Measurements from ENCODE around the gene DNAH11. TPM values are rescaled to one million over a fixed set of nuclear protein-coding genes. Genes with fewer than 3 reads are reported as not detected.

The DNAH11 gene
- total and polyA plus RNA-seq, 9 of the 15 experiments (the other 6 are each of a cell fraction or from before 2014, with no cell fraction given), result under 0.01 TPM; not detected in 7

GRCh38 chr7:21922605-21923004 lies 379.8 kb downstream of the DNAH11 start:
- H3K79me2 ChIP-seq (ENCODE audit: control insufficient read depth, insufficient read depth, low read length), result no peaks in the 10 kb centered on the region
- no peaks in the 10 kb centered on the region for H3K27me3 ChIP-seq (ENCODE audit: control insufficient read depth in 2 of 2, insufficient read depth in 2 of 2, low read length in 2 of 2)
- no peak overlapping the region for H3K27ac ChIP-seq (ENCODE audit: extremely low read depth, low read depth, low read length)
- FAIRE-seq (no peak), ATAC-seq (no peak), DNase-seq (ENCODE audit: extremely low read depth in 1 of 4, low spot score in 3 of 4) (no peak)
- H3K4me3 ChIP-seq, result no peak overlapping the region
- H3K4me1 ChIP-seq (replicated peaks in 1 of 2; ENCODE audit: control insufficient read depth in 2 of 2, insufficient read depth in 2 of 2, low read length in 2 of 2), result no peaks in the 10 kb centered on the region
- 0% methylated on average over 5 of the region's 5 CpGs for WGBS (ENCODE audit: insufficient coverage, low coverage, missing lambda C conversion rate)
- H4K20me1 ChIP-seq (replicated peaks; ENCODE audit: control insufficient read depth, insufficient read depth, low read length), result no peaks in the 10 kb centered on the region
- H3K36me3 ChIP-seq (ENCODE audit: control insufficient read depth, insufficient read depth, low read length), result no peaks in the 10 kb centered on the region
- no peak overlapping the region for H2AFZ ChIP-seq (ENCODE audit: low read depth, low read length)
- in situ Hi-C loops (cut with MboI), result no loop called here
- intact Hi-C loops (cut with micrococcal nuclease), result no loop called here
- POLR2A ChIA-PET, result no interaction called here
- CTCF ChIA-PET (ENCODE audit: low intra/inter-chr PET ratio), result no interaction called here
- TF ChIP-seq ZNF76 (CRISPR knock-in tag; IDR thresholded peaks at IDR 0.05; ENCODE audit: borderline replicate concordance) (no peak), ZC3H11A (IDR thresholded peaks at IDR 0.05; ENCODE audit: low read depth, low read length) (no peak), SMC3 (conservative IDR thresholded peaks at IDR 0.05; ENCODE audit: insufficient read depth, low read depth, low read length) (no peak), ASH1L (IDR thresholded peaks at IDR 0.05; ENCODE audit: borderline replicate concordance, low read depth, partially characterized antibody) (no peak), CEBPB (tag; IDR thresholded peaks at IDR 0.05) (no peak), ZNF551 (CRISPR knock-in tag; IDR thresholded peaks at IDR 0.05) (no peak), MAFF (IDR thresholded peaks at IDR 0.05; ENCODE audit: low read length) (no peak), ZNF77 (CRISPR knock-in tag; IDR thresholded peaks at IDR 0.05) (no peak), RFX1 (IDR thresholded peaks at IDR 0.05) (no peak), NONO (IDR thresholded peaks at IDR 0.05; ENCODE audit: low read depth in 2 of 2, low read length in 1 of 2) (no peak), E2F3 (CRISPR knock-in tag; IDR thresholded peaks at IDR 0.05) (no peak), DACH1 (IDR thresholded peaks at IDR 0.05; ENCODE audit: partially characterized antibody) (no peak), MAFG (tag; conservative IDR thresholded peaks at IDR 0.05) (no peak), ZSCAN32 (CRISPR knock-in tag; IDR thresholded peaks at IDR 0.05) (no peak), EZH2 (IDR thresholded peaks at IDR 0.05; ENCODE audit: borderline replicate concordance, low read depth, low read length) (no peak), MLLT1 (IDR thresholded peaks at IDR 0.05) (no peak), SRSF1 (IDR thresholded peaks at IDR 0.05; ENCODE audit: low read depth, low read length) (no peak), CEBPZ (IDR thresholded peaks at IDR 0.05; ENCODE audit: borderline replicate concordance, low read depth, low read length) (no peak), LCOR (CRISPR knock-in tag; IDR thresholded peaks at IDR 0.05) (no peak), BCOR (IDR thresholded peaks at IDR 0.05) (no peak)
- no TSS peak for BruUV-seq (replicated peaks)
- H3K9me1 ChIP-seq (ENCODE audit: control insufficient read depth, insufficient read depth, low read length), result no peaks in the 10 kb centered on the region
- H3K9me3 ChIP-seq (replicated peaks; ENCODE audit: control insufficient read depth, insufficient read depth, low read depth, low read length), result no peaks in the 10 kb centered on the region
- no peak overlapping the region for H3K4me2 ChIP-seq (ENCODE audit: insufficient read depth, low read length)
- H3K9ac ChIP-seq (ENCODE audit: insufficient read depth in 1 of 2, low read depth in 2 of 2, low read length in 2 of 2), result no peak overlapping the region

Data from K562 (cell line).